Neural crest cell (in vitro differentiated cells): Measurements from ENCODE around the gene TUNAR. TPM values are rescaled to one million over a fixed set of nuclear protein-coding genes. Genes with fewer than 3 reads are reported as not detected.
A peak's percentile ranks its signal among the peaks of the same experiment; 100 is the strongest.

ENCODE experiments used
- DNase-seq: peaks from one replicate; pipeline ENCODE4 v3.0.0; 2021; ENCODE audit warnings: low read depth, mixed read lengths, low spot score
- H3K27ac Mint-ChIP-seq: one replicate; pipeline ENCODE4 v1.8.0; 2021; ENCODE audit warnings: mild to moderate bottlenecking, mixed read lengths; ENCODE audit not compliant: unreplicated experiment
- H3K27me3 Mint-ChIP-seq: 2 replicates; pipeline ENCODE4 v1.8.0; 2021; ENCODE audit warnings: low read depth, mild to moderate bottlenecking, mixed read lengths
- H3K36me3 Mint-ChIP-seq: 2 replicates; pipeline ENCODE4 v1.8.0; 2021; ENCODE audit warnings: low read depth, mild to moderate bottlenecking, mixed read lengths
- H3K4me1 Mint-ChIP-seq: 2 replicates; pipeline ENCODE4 v1.8.0; 2021; ENCODE audit warnings: mixed read lengths
- H3K4me3 Mint-ChIP-seq: one replicate; pipeline ENCODE4 v1.8.0; 2021; ENCODE audit warnings: mild to moderate bottlenecking, mixed read lengths
- H3K9me3 Mint-ChIP-seq: 2 replicates; pipeline ENCODE4 v1.8.0; 2021; ENCODE audit warnings: mixed read lengths
- total RNA-seq: library from RNA; stranded (reverse); gene quantifications from 2 replicates; pipeline ENCODE4 v1.2.1, GENCODE V29; 2021
- TF ChIP-seq, protein P1 (sequence below): fragments of 200-600 bp; sonication (generic); conservative IDR thresholded peaks from 2 replicates; pipeline ENCODE4 v1.5.0; 2021; ENCODE audit warnings: antibody characterized with exemption, mild to moderate bottlenecking

The TUNAR gene
- total RNA-seq, 1 donor from 2014 or later: 4.7 TPM

DNA sequence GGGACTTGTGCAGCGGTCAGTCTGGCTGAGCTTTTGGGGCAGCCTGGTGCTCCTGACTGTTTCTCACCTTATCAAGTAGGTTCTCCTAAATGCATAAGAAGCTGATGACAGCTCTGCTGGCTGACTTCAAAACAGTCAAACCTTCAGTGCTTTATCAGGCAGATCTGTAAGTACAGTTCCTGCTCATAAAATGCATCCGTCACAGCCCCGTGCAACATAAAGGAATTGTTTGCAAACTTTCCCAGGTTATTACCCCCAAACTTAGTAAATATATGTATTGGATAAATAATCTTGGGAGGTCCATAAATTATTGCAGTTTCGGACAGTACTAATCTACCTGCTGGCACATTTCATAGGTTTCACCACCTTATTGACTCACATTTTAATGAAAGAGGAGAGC lies 10.7 kb downstream of the TUNAR start:
- Mint-ChIP-seq H3K9me3 (no peaks in the 10 kb centered on the region), H3K4me3 (no peak overlapping the region), H3K36me3 (no peaks in the 10 kb centered on the region), H3K4me1 (no peaks in the 10 kb centered on the region), H3K27me3 (no peaks in the 10 kb centered on the region), H3K27ac (no peak overlapping the region)
- DNase-seq: no peak
- TF ChIP-seq, protein P1, sequence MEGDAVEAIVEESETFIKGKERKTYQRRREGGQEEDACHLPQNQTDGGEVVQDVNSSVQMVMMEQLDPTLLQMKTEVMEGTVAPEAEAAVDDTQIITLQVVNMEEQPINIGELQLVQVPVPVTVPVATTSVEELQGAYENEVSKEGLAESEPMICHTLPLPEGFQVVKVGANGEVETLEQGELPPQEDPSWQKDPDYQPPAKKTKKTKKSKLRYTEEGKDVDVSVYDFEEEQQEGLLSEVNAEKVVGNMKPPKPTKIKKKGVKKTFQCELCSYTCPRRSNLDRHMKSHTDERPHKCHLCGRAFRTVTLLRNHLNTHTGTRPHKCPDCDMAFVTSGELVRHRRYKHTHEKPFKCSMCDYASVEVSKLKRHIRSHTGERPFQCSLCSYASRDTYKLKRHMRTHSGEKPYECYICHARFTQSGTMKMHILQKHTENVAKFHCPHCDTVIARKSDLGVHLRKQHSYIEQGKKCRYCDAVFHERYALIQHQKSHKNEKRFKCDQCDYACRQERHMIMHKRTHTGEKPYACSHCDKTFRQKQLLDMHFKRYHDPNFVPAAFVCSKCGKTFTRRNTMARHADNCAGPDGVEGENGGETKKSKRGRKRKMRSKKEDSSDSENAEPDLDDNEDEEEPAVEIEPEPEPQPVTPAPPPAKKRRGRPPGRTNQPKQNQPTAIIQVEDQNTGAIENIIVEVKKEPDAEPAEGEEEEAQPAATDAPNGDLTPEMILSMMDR: no peak

DNA sequence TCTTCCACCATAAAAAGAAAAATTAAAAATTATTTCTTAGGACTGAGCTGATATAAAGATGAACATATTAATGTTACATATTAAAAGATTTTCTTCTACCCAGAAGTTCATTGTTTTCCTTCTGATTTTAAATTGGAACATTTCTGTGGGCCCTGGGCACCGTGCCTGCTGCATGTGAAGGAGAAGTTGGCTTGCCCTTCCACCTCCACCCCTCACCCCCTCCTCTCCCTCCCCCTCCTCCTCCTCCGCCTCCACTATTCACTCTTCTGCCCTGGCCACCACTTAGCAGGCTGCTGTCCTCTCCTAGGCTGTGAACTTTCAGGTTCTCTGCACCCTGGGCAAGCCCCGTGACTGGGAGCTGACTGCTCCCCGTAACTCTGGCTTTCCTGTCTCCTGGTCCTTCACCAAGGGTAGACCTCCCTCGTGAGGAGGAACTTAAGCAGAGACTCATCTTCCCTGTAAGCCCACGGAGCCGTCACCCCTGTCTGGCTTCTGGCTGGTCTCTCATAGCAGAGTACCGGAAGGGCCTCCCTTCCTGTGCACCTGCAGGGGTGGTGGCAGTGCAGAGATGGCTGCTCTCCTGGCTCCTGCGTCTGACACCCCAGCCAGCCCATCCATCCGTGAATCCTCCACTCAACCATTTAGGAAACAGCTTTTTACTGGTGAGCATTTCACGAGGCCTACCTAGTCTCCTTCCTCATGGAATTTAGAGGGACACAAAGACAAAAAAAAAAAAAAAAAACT lies 12.8 kb downstream of the TUNAR start:
- Mint-ChIP-seq H3K27ac (no peak overlapping the region), H3K4me1 (no peaks in the 10 kb centered on the region), H3K4me3 (no peak overlapping the region), H3K36me3 (no peaks in the 10 kb centered on the region), H3K9me3 (no peaks in the 10 kb centered on the region), H3K27me3 (peaks cover 4% of the 10 kb centered on the region)
- no peak for DNase-seq
- TF ChIP-seq, protein P1: no peak

DNA sequence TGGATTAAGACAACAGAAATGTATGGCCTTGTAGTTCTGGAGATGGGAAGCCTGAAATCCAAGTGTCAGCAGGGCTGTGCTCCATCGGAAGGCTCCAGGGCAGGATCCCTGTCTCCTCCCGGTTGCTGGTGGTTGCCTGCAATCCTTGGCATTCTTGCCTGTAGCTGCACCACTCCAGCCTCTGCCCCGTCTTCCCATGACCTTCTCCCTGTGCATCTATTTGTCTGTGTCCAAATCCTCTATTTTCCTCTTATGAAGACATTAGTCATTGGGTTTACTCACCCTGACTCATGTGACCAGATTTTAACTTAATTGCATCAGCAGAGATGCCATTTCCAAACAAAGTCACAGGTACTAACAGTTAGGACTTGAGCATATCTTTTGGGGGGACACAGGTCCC lies 15.1 kb downstream of the TUNAR start:
- H3K4me3 Mint-ChIP-seq: no peak overlapping the region
- H3K27me3 Mint-ChIP-seq: peaks cover 14% of the 10 kb centered on the region
- DNase-seq: no peak
- no peak overlapping the region for H3K27ac Mint-ChIP-seq
- no peaks in the 10 kb centered on the region for H3K4me1 Mint-ChIP-seq
- no peaks in the 10 kb centered on the region for H3K9me3 Mint-ChIP-seq
- TF ChIP-seq, protein P1: no peak
- H3K36me3 Mint-ChIP-seq: no peaks in the 10 kb centered on the region

DNA sequence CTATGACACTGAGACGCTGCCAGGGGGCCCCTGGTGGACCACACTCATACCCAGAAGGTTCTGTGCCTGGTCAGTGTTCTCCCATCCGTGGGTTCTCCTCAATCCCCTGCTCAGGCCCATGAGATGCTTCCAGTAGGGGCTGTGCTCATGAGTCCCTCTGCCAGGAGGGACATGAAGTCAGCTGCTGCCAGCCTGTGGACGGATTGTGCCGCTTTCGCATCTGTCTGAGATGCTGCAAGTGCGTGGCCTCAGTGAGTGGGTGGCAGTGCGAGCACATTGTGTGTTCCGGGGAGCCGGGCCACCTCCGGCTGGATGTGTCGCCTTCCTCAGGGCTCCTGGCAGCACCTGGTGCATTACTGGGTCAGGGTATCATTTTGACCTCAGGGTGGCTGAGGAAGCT lies 15.5 kb downstream of the TUNAR start:
- H3K4me3 Mint-ChIP-seq: no peak overlapping the region
- no peak overlapping the region for H3K27ac Mint-ChIP-seq
- H3K36me3 Mint-ChIP-seq: no peaks in the 10 kb centered on the region
- peaks cover 16% of the 10 kb centered on the region for H3K27me3 Mint-ChIP-seq
- no peaks in the 10 kb centered on the region for H3K9me3 Mint-ChIP-seq
- no peaks in the 10 kb centered on the region for H3K4me1 Mint-ChIP-seq
- DNase-seq: no peak
- TF ChIP-seq, protein P1: no peak

DNA sequence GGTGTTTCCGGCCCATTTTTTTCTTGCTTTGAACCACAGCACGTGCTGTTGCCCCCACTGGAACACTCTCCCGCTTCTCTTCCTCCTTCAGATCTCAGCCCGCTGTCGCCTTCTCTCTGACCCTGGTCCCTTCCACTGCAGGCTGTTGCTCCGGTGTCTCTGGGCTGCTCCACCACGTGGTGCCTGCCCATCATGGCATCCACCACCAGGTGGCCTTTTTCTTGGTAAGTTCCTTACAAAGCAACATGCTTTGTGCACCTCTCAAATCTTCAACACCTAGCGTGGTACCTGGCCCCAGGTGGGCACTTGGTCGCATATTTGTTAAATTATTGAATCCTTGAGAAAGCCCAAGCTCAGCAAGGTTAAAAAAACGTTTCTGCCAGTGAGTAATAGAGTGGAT lies 19.1 kb downstream of the TUNAR start:
- Mint-ChIP-seq H3K4me1 (no peaks in the 10 kb centered on the region), H3K9me3 (no peaks in the 10 kb centered on the region), H3K36me3 (no peaks in the 10 kb centered on the region), H3K27ac (no peak overlapping the region), H3K4me3 (no peak overlapping the region), H3K27me3 (peaks cover 27% of the 10 kb centered on the region)
- TF ChIP-seq, protein P1: peak; percentile 53
- DNase-seq: no peak
